NOMO-1 treated with DMSO at 0.1 percent for 48 hours (cell line): ENCODE measurements around the gene KLHDC3.

Experiments used
- DNase-seq: peaks from one replicate; lab custom pipeline; 2025; ENCODE audit not compliant: unreplicated experiment; lab: John Stamatoyannopoulos, UW

Gene KLHDC3

GRCh38 chr6:43013843-43014433, at the start of gene KLHDC3, which contains the start of gene MEA1:
Gene KLHDC3 (plus strand): TSS chr6:43014249. CDS start chr6:43017193, 2,944 bp downstream.
Gene MEA1 (minus strand): TSS chr6:43013946. CDS start chr6:43013813, 133 bp downstream.
- DNase-seq: peak; percentile 100

GRCh38 chr6:42966571-42966970, 47.5 kb upstream of the KLHDC3 start:
- DNase-seq: no peak

- no peak for DNase-seq
Measured at GRCh38 chr6:42967228-42967627, 46.8 kb upstream of the KLHDC3 start.

- DNase-seq: no peak
Measured at GRCh38 chr6:42968126-42968701, 45.8 kb upstream of the KLHDC3 start.

GRCh38 chr6:42968783-42969182, 45.3 kb upstream of the KLHDC3 start:
- DNase-seq: no peak

GRCh38 chr6:42969431-42969830, 44.6 kb upstream of the KLHDC3 start:
- DNase-seq: no peak

GRCh38 chr6:42969934-42970333, 44.1 kb upstream of the KLHDC3 start:
- DNase-seq: no peak

- no peak for DNase-seq
Measured at GRCh38 chr6:42970871-42971612, 43.0 kb upstream of the KLHDC3 start.

GRCh38 chr6:42971746-42972327, 42.2 kb upstream of the KLHDC3 start:
- no peak for DNase-seq

GRCh38 chr6:42973926-42974325, 40.1 kb upstream of the KLHDC3 start:
- no peak for DNase-seq

- no peak for DNase-seq
Measured at GRCh38 chr6:42974919-42975505, 39.0 kb upstream of the KLHDC3 start.

- DNase-seq: no peak
Measured at GRCh38 chr6:42978487-42978838, 35.6 kb upstream of the KLHDC3 start.

GRCh38 chr6:42978839-42979522, 35.1 kb upstream of the KLHDC3 start, which contains the start of gene PEX6:
Gene PEX6 (minus strand): TSS chr6:42979181. CDS start chr6:42979150, 31 bp downstream.
- peak; percentile 92 for DNase-seq

GRCh38 chr6:42979523-42980177, 34.4 kb upstream of the KLHDC3 start:
- DNase-seq: peak; percentile 31

- no peak for DNase-seq
Measured at GRCh38 chr6:42981836-42982235, 32.2 kb upstream of the KLHDC3 start.

- DNase-seq: peak; percentile 100
Measured at GRCh38 chr6:42984001-42984923, 29.8 kb upstream of the KLHDC3 start, which contains the start of gene PPP2R5D. Gene PPP2R5D (plus strand): TSS chr6:42984570. CDS start chr6:42984678, 108 bp downstream.

- DNase-seq: no peak
Measured at GRCh38 chr6:42984924-42985475, 29.0 kb upstream of the KLHDC3 start.

- DNase-seq: no peak
Measured at GRCh38 chr6:42987533-42988451, 26.3 kb upstream of the KLHDC3 start.
